Stimulated activated CD4-positive, alpha-beta T cell treated with anti-CD3 and anti-CD28 coated beads, Interleukin-2, amount 100 ng/mL, for 24 hours (primary cell): Measurements from ENCODE around the gene KIAA1328.

ENCODE experiments used
- DNase-seq, 2 donors: peaks; one replicate each; pipeline ENCODE4 v3.0.0-alpha.2; 2020

The KIAA1328 gene

DNA sequence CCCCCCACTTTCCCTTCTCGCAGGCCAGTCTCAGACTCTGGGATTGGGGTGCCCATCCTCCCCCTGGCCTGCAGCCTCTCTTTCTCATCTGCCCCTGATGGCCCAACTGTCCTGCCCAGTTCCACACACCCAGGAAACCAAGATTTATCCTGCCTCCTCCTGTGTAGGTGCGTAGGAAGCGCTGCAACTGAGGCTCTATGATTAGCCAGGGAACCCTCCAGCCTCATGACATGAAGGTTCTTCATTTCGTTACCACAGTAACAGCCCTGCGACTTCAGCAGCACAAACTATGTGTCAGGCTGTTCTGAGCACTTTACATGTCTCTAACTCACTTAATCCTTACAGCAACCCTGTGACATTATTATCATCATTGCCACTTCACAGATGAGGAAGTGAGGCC lies 430.8 kb downstream of the KIAA1328 start:
- no peak for DNase-seq

DNA sequence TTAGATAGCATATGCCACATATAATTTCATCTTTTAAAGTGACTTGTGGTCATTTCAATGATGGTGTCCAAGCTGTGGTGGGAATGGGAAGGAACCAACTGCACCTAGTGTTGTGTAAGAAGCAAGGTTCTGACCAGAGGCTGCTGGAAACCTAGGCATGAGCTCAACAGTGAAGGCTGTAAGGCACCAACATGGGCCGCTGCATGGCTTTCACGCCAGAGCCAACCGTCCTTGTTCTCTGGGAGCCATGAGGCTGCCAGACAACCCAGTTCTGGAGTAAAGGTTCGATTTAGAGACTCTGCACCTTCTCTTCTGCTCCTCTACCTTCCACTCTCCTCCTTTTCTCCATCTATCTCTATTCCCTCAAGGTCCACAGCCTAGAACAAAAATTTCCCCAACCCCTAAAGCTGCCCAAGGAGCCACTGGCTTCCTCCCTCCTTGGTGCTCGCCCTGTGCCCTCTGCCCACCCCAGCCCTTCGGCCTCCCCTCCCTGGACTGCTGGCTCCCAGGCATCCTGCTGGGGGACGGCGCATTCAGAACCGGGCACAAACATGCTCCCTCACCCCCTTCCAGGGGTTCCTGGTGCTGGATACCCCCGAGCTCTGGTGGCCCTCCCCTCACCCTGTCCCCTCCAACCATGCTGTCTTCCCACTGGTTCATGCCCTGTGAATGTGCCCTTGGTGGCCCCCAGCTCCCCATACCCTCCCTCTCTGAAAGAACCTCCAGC lies 431.6 kb downstream of the KIAA1328 start:
- DNase-seq: no peak

DNA sequence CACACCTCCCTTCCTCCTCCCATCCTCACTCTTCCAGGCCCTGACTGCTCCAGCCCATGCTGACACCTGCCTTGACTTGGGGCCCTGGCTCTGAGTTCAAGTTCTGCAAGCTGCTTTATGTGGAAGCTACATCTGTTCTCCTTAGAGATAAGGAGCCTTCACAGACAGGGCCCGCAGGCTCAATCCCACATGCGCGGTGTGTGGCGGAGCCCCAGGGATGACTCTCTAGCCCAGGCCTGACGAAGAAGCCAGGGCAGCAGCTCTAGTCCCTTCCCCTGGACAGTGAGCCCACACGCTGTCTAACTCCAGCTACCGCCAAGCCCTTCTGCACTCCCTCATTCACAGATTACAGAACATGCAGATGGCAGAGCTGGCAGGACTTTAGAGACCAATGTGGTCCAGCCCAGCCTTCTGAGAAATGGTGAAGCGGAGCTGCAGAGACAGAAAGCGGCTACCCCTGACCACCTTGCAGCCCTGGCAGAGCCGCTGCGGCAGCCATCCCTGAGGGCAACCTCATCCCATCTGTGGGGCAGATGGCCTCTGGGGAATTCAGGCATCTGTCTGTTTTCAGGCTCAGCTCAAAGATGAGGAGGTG lies 432.4 kb downstream of the KIAA1328 start:
- DNase-seq: no peak

DNA sequence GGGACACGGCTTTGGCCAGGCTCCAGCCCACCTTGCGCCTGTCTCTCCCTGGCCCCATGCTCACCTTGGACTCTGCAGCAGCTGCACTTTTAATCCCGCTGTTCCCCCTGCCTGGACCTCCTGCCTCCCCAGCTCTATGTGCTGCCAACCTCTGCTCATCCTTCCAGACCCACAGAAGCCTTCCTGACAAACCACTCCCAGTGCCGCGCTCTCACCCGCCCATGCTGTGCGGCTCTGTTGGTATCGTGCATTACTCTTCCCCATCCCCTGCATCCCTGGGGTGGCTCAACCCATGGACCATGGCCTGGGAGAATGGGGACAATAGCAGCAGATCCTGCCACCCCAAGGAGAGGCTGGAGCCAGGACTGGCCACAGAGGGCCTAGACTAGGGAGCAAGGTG lies 433.1 kb downstream of the KIAA1328 start:
- no peak for DNase-seq

DNA sequence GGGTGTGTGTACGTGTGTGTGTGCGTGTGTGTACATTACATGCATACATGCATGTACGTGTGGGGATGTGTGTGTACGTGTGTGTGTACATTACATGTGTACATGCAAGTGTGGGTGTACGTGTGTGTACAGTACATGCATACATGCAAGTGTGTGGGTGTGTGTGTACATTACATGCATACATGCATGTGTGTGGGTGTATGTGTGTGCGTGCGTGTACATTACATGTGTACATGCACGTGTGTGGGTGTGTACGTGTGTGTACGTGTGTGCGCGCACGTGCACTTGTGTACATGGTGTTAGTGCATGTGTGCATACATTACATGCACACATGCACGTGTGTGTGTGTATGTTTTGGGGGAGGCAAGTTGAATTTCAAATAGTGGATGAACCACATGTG lies 436.0 kb downstream of the KIAA1328 start:
- DNase-seq: no peak

DNA sequence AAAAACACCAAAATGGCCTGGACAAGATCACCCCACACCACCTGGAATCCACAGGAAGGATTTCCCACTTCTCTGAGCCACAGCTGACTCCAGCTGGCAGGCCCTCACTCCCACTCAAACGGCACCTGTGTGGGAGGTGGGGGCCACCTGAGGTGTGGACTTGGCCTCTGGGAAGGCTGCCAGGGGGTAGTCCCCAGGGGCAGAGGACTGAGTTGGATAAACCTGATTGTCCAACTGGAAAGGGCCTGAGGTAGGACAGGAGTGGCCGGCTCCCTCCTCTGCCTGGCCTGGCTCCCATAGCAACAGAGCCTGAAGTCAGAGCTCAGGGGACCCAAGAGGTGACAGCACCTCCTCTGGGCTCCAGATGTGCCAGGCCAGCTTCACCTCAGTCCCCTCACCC lies 436.5 kb downstream of the KIAA1328 start:
- DNase-seq: no peak

DNA sequence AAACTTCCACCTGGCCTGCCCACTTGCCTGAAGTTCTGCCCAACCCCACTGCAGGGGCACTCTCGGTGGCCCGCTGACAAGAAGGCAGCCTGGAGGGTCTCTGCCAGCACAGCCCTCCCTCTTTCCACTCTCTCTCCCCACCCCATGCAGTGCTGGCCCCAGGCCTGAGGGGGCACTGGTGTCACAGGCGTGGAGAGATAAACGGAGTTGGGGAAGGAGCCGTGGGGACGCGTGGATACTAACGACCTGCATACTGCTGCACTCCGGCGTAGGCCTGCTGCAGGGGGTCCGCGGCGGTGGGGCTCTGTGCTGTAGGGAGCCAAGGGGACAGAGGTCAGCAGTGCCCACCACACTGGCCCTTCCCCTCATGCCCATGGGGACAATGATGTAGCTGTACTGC lies 437.4 kb downstream of the KIAA1328 start:
- no peak for DNase-seq

DNA sequence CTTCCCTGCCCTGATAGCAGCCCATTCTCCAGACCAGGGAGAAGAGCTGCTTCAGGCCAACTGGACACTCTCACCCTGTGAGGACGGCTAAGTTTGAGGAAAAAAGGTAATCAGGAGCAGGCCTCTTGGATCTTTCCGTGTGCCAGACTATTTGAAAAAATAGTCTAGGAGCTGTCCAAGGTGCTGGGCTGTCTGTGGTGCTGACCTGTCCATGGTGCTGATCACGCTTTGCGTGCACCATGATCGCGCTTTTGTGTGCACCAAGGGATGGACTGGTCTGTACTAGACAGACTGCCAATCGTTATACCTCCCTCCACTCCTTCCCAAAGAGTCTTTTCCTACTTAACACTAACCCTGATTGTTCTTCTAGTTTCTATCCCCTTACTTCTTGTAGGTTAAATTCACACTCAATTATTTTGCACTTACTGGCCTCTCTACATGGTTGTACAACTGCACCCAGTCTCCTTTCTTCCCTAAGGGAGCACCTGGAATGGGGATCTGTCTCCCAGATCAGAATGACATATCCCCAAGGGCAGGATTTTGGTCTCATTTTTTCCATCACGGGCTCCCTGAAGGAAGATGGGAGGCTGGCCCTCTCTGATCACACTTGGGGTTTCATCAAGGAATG lies 441.2 kb downstream of the KIAA1328 start:
- peak; percentile 26 to 35 for DNase-seq

DNA sequence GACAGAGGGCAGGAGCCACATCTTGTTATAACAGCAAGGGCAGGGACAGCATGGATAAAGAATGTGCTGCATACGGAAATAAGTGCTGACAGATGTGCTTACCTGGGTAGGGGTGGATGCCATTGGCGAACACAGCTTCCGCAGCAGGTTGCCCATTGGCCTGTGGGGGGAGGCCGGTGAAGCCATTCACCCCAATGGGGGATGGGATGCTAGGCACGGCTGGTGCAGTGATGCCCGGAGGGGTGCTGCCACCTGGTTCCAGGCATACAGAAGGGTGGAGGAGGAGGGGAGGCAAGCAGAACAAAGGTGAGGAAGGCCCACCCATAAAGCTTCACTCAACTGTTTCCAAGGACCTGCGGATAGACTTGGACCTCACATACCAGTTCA lies 441.7 kb downstream of the KIAA1328 start:
- no peak for DNase-seq

DNA sequence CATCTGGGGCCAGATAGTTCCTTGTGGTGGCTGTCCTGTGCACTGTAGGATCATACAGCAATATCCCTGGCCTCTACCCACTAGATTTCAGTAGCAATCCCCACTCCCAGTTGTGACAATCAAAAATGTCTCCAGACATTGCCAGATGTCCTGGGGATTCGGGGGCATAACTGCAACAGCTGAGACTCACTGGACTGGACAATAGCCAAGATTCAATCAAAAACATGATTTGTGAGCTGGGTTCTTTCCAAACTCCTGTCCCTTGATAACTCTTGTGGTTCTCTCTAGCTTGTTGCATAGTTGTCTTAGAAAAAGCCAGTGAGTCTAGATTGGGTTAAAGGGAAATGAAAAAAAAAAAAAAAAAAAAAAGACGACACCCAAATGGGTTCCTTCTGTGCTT lies 443.3 kb downstream of the KIAA1328 start:
- DNase-seq: no peak

DNA sequence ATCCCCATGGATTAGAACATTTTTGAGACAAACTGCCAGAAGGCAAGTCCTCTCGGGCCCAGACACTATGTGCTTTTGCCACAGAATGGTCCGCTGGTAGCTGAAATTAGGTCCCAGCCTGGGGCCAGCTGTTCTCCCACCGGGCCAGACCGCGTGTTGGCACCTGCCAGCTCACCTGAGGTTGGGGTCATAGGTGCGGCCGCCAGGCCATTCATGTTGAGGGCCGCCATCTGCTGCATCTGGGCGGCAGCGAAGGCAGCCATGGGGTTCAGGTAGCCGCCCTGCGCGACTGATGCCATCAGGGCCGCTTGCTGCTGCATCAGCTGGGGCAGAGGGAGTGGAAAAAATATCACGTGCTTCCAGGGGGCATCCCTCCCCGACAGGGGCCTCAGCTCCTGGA lies 443.9 kb downstream of the KIAA1328 start:
- DNase-seq: no peak

DNA sequence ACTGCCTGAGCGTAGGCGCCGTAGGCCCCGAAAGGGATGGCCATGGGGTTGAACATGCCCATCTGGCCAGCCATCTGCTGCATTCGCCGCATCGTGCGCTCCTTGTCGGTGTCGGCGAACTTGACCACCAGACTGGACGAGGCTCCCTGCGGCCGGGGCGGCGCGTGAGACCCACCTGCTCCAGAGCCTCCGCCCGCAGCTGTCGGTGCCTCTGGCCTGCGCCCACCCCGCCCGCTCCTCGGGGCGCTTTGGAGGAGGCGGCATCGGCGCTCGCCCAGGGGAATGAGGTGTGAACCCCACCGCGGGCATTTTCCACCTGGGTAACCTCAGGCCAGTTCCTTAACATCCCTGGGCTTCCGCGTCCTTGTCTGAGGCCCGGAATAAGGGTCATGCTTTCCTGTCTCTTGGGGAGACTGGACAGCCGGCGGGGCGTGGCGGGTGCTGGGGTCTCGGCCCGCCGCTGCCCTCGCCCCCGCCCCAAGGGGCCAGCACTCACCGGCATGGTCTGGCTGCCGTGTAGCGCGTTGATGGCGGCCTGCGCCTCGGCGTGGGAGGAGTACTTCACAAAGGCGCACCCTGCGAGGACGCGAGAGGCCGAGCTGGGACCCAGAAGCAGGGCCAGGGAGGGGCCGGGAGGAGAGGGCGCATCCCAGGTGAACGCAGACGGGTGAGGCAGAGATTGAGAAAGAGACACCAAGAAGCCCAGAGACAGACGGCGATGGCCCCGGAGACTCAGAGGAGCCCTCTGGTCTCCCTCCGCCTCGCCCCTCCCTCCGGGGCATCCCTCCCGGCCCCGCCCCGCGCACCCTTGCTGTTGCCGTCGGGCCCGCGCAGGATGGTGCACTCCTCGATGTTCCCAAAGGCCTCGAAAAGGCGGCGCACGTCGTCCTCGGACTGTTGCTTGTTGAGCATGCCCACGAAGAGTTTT lies 445.6 kb downstream of the KIAA1328 start:
- DNase-seq: no peak

DNA sequence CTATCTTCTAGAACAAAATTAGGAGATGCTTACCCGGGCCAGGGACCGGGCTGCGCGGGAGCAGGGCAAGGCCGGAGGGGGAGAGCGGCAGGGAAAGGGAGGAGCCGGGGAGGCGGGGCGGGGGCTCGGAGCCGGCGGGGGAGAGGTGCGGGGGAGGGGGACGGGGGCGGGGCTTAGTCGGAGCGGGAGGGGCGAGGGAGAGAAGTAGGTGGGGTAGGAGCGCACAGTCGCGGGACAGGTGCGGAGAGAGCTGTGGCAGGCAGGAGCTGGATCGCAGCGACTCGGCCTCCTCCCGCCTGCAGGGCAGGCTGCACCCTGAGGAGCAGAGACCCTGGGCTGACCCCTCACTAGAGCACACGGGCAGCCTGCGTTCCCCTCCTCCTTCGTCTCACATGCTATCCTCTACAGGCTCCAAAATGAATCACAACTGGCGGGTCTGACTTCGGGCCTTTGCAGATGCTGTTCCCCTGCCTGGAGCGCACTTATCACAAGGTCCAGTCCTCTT lies 446.4 kb downstream of the KIAA1328 start:
- DNase-seq: no peak

DNA sequence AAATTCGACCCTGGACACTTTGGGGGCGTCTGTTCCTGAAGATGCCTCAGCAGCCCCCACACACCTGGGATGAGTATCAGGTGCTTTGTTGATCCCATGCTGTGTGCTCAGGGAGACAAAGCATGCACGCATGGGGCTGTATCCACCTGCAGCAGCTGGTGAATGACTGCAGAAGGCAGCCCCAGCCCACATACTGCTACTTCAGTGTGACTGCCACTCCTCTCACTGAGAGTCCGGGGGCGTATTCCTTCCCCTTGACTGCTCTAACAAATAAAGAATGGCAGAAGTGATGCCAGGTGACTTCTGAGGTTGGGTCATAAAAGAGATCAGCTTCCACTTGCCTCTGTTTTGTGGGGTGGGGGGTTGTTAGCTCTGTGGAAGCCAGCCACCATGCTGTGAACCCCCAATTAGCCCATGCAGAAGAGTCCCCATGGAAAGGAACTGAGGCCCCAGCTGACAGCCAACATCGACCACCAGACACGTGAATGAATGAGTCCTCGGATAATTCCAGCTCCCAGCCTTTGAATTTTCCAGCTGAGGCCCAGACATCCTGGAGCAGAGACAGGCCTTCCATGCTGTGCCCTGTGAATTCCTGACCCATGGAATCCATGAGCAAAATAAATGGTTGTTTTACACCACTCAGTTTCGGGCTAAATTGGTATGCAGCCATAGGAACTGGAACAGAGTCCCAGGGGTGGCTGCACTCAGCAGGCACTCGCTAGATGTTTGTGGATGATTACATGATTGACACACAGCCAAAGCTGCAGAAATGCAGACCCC lies 447.4 kb downstream of the KIAA1328 start:
- DNase-seq: no peak

DNA sequence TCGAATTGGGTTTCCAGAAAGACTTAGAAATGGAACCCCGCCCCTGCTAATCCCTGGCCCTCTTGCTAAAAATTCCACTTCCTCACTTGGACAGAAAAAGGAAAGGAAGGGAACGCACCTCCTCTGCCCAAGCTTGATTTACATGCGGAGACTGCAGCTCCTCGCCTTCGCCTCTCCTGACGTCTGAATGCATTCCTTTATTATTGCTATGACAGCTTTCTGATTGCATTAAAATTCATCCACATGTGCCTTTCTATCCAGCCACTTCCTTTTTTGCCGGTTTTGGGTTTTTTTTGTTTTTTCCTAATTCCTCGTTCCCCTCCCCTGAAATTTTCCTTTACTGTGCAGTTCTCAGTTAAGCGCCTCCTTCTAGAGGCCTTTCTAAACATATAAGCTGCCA lies 448.9 kb downstream of the KIAA1328 start:
- DNase-seq: no peak
